Upper lobe of right lung (tissue), 1 donor: ENCODE results near the gene BCAS3. TPM values are rescaled to one million over a fixed set of nuclear protein-coding genes. Genes with fewer than 3 reads are reported as not detected.
"Not testable (repeated sequence)": the region's sequence is repeated elsewhere in the genome, so short reads cannot be mapped to it uniquely, and the experiment has no call there.

Source experiments
- ATAC-seq: fragments of 200-7000 bp; cut with Tn5 transposase; one replicate; pipeline ENCODE4 v1.9.1; 2020; ENCODE audit warnings: mild to moderate bottlenecking, moderate library complexity
- DNase-seq: peaks from one replicate; pipeline ENCODE4 v3.0.0-alpha.2; 2020
- H3K27ac ChIP-seq: fragments of 200-600 bp; one replicate; pipeline ENCODE4 v1.8.0; 2022
- H3K27me3 ChIP-seq: fragments of 200-600 bp; one replicate; pipeline ENCODE4 v1.8.0; 2022; ENCODE audit warnings: mild to moderate bottlenecking
- H3K36me3 ChIP-seq: fragments of 200-600 bp; one replicate; pipeline ENCODE4 v1.8.0; 2022
- H3K4me1 ChIP-seq: fragments of 200-600 bp; one replicate; pipeline ENCODE4 v1.8.0; 2022
- H3K4me3 ChIP-seq: fragments of 200-600 bp; one replicate; pipeline ENCODE4 v1.8.0; 2022; ENCODE audit warnings: mild to moderate bottlenecking
- H3K9me3 ChIP-seq: fragments of 200-600 bp; one replicate; pipeline ENCODE4 v1.8.0; 2022
- CTCF ChIP-seq: fragments of 200-600 bp; IDR thresholded peaks from one replicate; pipeline ENCODE4 v1.8.0; 2022; ENCODE audit warnings: antibody characterized with exemption
- intact Hi-C: fragments of 100-400 bp; cut with DNase I; formaldehyde crosslinking; loops from one replicate; pipeline ENCODE4 v1.11.0; 2022
- total RNA-seq: library from RNA; stranded (reverse); fragmentation: NEBNext Ultra II Directional; extraction: Animal tissue kit (Norgen Biotek cat#: 25700); gene quantifications from one replicate; pipeline ENCODE4 v1.2.1, GENCODE V29; 2021
- donor health status: DM: no; HTN: yes; CAD: no; lungs with severe emphysema.

The BCAS3 gene
- total RNA-seq, 1 donor from 2014 or later: 23.5 TPM

GRCh38 chr17:61237275-61237674, 559.6 kb downstream of the BCAS3 start:
- H3K9me3 ChIP-seq: no peaks in the 10 kb centered on the region
- no peak overlapping the region for H3K27ac ChIP-seq
- intact Hi-C loops: no loop called here
- ATAC-seq (no peak), DNase-seq (no peak)
- H3K36me3 ChIP-seq: no peaks in the 10 kb centered on the region
- H3K4me3 ChIP-seq: no peak overlapping the region
- peaks cover 11% of the 10 kb centered on the region for H3K4me1 ChIP-seq
- TF ChIP-seq CTCF: no peak
- H3K27me3 ChIP-seq: no peaks in the 10 kb centered on the region

GRCh38 chr17:61238455-61238933, 560.8 kb downstream of the BCAS3 start:
- Histone ChIP-seq H3K27ac (no peak overlapping the region), H3K27me3 (no peaks in the 10 kb centered on the region), H3K4me3 (no peak overlapping the region), H3K4me1 (peaks cover 11% of the 10 kb centered on the region), H3K9me3 (no peaks in the 10 kb centered on the region), H3K36me3 (no peaks in the 10 kb centered on the region)
- no peak for ATAC-seq
- intact Hi-C loops: no loop called here
- TF ChIP-seq CTCF: no peak
- no peak for DNase-seq

- H3K9me3 ChIP-seq: no peaks in the 10 kb centered on the region
- H3K4me1 ChIP-seq: peaks cover 7% of the 10 kb centered on the region
- no peak for ATAC-seq
- no peak overlapping the region for H3K27ac ChIP-seq
- no peaks in the 10 kb centered on the region for H3K27me3 ChIP-seq
- H3K36me3 ChIP-seq: no peaks in the 10 kb centered on the region
- no peak for DNase-seq
- intact Hi-C loops: no loop called here
- no peak overlapping the region for H3K4me3 ChIP-seq
- TF ChIP-seq CTCF: no peak
Measured at GRCh38 chr17:61239327-61239726, 561.7 kb downstream of the BCAS3 start.

- ATAC-seq (no peak), DNase-seq (no peak)
- H3K27me3 ChIP-seq: no peaks in the 10 kb centered on the region
- intact Hi-C loops: no loop called here
- no peaks in the 10 kb centered on the region for H3K9me3 ChIP-seq
- H3K36me3 ChIP-seq: no peaks in the 10 kb centered on the region
- peaks cover 3% of the 10 kb centered on the region for H3K4me1 ChIP-seq
- H3K4me3 ChIP-seq: no peak overlapping the region
- TF ChIP-seq CTCF: no peak
- no peak overlapping the region for H3K27ac ChIP-seq
Measured at GRCh38 chr17:61239953-61240352, 562.3 kb downstream of the BCAS3 start.

- H3K4me1 ChIP-seq: no peaks in the 10 kb centered on the region
- ATAC-seq: no peak
- H3K9me3 ChIP-seq: no peaks in the 10 kb centered on the region
- intact Hi-C loops: no loop called here
- H3K27me3 ChIP-seq: no peaks in the 10 kb centered on the region
- H3K27ac ChIP-seq: no peak overlapping the region
- no peak for TF ChIP-seq CTCF
- no peak for DNase-seq
- H3K36me3 ChIP-seq: no peaks in the 10 kb centered on the region
- no peak overlapping the region for H3K4me3 ChIP-seq
Measured at GRCh38 chr17:61240851-61241468, 563.3 kb downstream of the BCAS3 start.

GRCh38 chr17:61244988-61245387, 567.3 kb downstream of the BCAS3 start:
- H3K4me1 ChIP-seq: peaks cover 19% of the 10 kb centered on the region
- H3K27ac ChIP-seq, H3K27me3 ChIP-seq, H3K9me3 ChIP-seq, H3K36me3 ChIP-seq, intact Hi-C loops, H3K4me3 ChIP-seq, DNase-seq, ATAC-seq: not testable (repeated sequence)
